ENCODE measurements around the gene MICU1. TPM values are rescaled to one million over a fixed set of nuclear protein-coding genes. Genes with fewer than 3 reads are reported as not detected.
A peak's percentile ranks its signal among the peaks of the same experiment; 100 is the strongest.
"Not testable (repeated sequence)": the region's sequence is repeated elsewhere in the genome, so short reads cannot be mapped to it uniquely, and the experiment has no call there.

MICU1 gene
- polyA plus RNA-seq, 3 donors = 73.1 to 80.7 (median 76.8) TPM

DNA sequence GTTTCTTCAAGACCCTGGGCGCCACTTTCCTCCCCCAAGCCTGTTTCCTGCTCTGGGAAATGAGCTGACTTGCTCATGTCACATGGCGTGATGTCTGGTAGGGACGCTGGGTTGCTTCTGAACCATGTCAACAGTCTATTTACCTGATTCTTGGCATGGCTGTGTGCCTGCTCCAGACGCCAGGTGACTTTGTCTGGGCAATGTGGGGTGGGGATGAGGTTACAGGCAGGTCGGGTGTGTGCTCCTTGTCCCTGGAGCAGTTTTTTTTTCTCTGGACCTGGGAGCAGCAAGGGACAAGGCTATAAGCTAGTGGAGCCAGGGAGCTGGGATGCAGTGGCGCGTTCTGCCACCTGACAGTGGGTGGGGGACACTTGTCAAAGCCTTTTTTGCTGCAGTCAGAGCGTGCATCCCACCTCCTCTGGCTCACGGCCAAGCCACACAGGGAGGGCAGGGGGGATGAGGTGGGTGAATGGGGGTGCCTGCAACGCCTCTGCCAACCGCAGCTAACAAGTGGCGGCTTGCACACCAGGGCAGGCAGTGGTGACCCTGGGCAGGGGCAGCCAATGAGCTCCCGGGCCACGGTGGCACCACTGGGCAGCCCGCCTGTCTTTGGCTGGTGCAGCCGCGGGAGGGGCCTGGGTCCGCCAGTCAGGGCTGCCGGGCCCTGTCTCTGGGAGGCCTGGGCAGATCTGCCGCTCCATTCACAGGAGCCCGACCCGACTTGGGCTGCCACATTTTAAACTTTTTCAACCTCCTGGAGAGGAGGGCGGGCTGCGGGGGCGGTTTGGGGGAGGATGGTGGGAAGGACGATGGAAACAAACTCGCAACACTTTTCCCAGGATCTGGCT, 294.1 kb downstream of the MICU1 start:
- peak; percentile 92 for DNase-seq

- no peak for DNase-seq
These were observed 295.8 kb downstream of the MICU1 start for GRCh38 chr10:72330069-72330426.

DNA sequence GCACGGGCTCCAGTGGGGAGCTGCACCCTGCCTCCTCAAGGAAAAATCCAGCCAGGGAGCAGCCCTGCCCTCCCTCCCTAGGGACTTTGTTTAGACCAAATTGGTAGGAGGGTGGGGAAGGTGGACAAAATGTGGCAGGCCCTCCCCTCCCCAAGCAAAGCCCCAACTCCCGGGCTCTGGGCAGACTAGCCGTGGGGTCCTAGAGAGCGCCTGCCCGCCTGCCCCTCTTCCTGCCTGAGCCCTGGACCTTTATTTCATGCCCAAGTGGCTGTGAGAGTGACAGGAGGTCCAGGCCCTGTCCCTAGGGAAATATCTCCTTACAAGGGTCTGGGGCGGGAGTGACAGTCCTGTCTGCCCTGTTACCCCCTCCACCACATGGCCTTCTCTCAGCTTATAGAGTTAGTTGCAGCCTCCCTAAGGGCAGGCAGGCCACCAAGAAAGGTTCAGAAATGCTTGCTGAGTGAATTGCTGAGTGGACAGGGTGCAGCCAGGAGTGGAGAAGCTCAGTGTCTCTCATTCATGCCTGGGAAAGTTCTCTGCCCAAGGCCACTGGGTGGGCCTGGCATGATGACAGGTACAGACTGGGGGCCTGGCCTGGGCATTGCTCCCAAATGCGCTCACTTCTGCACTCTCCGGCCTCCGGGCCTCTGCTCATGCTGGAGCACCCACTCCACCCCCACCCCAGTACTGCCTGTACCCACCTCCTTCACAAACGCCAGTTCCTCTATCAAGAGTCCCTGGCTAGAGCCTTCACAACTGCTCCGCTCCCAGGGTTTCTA, 296.4 kb downstream of the MICU1 start:
- no peak for DNase-seq

DNA sequence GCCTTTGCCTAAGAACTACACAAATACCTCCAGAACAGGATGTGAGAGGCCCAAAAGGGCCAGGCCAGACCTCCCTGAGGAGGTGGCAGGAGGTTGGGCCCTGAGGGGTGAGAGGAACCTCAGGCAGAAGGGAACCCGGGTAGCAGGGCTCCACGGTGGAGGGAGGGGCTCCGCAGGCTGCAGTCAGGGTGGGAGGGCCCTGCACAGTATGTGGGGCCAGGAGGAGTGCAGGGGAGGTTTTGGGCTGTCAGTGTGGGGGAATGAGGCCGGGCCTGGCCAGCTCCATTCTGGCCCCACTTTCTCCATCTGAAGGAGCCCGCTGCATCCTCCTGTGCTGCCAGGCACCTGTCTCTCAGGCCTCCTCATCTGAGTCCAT, 297.1 kb downstream of the MICU1 start:
- DNase-seq = no peak

GRCh38 chr10:72328045-72328828, 297.6 kb downstream of the MICU1 start:
- DNase-seq = no peak

DNA sequence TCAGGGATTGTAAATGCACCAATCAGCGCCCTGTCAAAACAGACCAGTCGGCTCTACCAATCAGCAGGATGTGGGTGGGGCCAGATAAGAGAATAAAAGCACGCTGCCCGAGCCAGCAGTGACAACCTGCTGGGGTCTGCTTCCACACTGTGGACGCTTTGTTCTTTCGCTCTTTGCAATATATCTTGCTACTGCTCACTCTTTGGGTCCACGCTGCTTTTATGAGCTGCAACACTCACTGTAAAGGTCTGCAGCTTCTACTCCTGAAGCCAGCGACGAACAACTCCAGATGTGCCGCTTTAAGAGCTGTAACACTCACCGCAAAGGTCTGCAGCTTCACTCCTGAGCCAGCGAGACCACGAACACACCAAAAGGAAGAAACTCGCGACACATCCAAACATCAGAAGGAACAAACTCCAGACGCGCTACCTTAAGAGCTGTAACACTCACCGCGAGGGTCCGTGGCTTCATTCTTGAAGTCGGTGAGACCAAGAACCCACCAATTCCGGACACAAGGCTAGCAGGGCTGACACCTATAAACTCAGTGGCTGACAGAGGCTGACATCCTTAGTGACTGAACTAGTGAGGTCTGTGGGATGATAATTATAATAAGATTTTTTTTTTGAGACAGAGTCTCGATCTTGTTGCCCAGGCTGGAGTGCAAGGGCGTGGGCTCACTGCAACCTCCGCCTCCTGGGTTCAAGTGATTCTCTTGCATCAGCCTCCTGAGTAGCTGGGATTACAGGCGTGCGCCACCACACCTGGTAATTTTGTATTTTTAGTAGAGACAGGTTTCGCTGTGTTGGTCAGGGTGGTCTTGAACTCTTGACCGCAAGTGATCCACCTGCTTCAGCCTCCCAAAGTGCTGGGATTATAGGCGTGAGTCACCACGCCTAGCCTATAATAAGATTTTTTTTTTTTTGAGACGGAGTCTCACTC, 298.9 kb downstream of the MICU1 start:
- not testable (repeated sequence) for DNase-seq

- DNase-seq = peak; percentile 90
These were observed 300.4 kb downstream of the MICU1 start for GRCh38 chr10:72325243-72326175.

- no peak for DNase-seq
These were observed 302.1 kb downstream of the MICU1 start for GRCh38 chr10:72323771-72324191.

GRCh38 chr10:72323108-72323749, 302.6 kb downstream of the MICU1 start:
- no peak for DNase-seq

DNA sequence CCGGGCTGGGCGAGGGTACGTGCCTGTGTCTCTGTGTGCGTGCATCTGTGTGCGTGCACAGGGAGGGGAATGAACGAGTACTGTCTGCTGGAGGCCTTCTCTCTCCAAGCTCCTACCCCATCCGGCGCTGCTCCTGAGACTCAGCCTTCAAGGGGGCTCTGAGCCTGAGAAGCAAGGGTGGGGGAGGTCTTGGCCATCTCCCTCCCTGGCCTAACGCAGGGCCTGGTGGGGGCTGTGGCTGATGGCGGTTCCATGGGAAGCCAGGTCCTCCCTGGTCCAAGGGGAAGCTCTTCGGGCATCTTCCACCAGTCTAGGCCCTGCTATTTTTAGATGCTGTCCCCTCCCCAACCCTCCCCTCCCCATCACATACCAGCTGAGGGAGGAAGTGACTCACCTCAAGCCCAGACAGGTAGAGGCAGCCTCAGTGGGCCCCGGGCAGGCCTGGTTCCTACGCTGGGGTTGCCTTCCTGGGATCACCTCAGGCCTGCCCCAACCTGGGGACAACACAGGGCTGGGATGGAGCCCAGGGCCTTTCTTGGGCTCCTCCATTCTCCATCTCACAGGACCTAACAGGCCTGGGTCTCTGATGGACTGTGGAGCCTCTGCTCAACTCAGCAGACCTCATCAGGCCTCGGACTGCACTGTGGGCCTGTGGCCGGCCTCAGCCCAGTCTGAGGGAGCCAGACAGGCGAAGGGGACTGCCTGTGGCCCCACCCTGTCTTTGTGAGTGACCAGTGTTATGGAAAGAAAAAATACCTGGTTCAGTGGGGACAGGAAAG, 303.4 kb downstream of the MICU1 start:
- no peak for DNase-seq

GRCh38 chr10:72322030-72322279, 303.9 kb downstream of the MICU1 start:
- DNase-seq = no peak

DNA sequence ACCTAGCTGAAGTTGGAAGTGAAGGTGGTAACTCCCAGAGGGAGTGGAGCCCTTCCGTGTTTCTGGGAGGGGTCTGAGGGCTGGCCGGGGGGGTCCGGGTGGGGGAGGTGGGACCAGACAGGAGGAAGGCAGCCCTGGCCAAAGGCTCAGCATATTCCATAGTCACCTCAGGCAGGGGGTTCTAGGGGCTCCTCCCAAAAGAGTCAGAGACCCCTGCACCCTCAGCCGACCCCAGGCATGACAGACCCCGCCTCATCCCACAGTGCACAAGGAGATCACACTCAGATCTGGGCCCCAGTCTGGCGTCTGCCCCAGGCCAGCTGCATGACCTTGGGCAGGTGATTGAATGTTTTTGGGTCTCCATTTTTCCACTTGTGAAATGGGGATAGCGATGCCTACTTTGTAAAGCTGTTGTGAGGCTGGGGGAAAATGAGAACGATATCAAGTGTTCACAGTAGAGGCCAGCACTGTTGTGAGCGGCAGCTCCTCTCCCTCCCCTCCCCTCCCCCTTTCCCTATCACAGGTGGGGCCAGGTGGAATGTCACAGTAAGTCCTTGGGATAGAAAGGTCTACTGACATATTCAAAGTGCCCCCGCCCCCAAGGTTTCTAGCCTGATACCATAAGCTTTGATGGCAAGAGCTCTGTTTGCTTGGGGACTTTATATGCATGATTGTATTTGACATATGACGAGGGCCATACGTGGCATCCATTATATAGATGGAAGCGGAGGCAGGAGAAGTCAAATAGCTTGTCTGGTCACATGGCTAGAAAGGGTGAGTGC, 304.4 kb downstream of the MICU1 start:
- DNase-seq = no peak

GRCh38 chr10:72320676-72321247, 305.1 kb downstream of the MICU1 start:
- no peak for DNase-seq

DNA sequence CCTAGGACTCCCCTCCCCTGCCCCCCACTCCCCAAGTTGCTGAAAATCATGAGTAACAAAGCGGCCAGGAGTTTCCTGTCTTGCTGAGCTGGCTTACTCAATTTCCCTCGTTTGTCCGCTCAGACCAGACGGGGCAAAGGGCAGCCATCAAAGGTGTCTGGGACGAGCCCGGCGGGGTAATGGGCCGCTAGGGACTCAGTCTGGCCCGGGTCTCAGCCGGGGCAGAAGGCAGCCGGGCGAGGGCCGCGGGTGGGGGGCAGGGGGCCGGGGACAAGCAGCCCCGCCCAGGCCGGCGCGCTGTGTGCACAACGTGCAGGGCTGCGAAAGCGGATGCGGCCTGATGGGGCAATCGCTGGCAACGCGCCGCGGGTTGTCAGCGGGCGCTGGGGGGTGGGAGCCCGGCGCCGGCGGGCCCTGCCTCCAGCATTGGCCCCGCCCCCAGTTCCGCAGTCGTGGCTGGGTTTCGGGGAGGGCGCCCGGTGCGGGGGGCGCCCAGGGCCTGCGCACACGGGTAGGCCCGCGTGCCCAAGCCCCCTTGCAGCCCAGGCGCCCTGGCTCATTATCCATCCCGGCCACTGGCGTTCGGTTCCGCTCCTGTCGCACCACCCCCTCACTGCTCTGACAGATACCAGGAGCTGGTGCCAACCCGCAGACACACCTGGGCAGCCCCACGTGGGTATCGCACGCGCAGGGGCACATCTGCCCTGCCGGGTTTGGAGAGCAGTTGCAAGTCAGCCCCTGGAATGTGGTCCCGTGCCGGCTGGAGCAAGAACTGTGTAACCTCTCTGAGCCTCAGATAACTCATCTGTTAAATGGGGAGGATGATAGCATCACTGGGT, 306.2 kb downstream of the MICU1 start:
- DNase-seq = no peak

- DNase-seq = no peak
These were observed 307.2 kb downstream of the MICU1 start for GRCh38 chr10:72318418-72319262.

All from renal pelvis (tissue), 4 donors.